Measurements from ENCODE around the gene MYPOP. TPM values are rescaled to one million over a fixed set of nuclear protein-coding genes. Genes with fewer than 3 reads are reported as not detected.

The MYPOP gene
- total and polyA plus RNA-seq, 9 of the 15 experiments (the other 6 are each of a cell fraction or from before 2014, with no cell fraction given): 0.32 to 7.6 (median 1.6) TPM

DNA sequence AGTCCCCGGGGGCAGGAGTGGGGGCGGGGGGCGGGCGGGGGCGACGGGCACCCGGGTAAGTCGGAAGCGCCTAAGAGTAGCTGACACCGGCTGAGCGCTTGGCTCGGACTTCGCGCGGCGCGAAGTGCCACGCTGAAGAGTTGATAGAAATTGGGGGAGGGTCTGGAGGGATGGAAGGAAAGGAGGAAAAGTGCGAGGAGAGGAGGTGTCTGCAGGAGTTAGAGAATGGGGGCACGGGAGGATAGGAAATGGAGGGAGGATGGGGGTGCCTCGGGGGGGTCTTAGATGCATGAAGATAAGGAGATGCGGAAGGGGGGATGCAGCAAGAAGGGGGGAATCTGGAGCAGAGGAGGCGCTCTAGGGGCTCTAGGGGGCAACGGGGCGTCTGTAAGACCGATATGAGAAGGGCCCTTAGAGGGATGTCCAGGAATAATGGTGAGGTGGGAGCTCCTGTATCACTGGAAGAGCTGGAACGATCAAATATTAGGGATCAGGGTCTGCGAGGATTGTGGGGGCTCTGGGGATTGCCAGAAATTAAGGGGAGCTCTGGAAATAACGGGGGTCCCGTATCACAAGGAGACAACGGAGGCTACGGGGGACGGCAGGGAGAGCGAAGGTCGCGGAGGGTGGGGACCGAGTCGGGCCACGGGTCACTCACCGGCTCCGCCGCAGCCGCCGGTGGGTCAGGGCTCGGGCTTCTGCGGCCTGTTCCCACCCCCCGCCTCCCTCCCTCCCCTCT, at the start of gene MYPOP (continued):
- TF ChIP-seq, protein P1, sequence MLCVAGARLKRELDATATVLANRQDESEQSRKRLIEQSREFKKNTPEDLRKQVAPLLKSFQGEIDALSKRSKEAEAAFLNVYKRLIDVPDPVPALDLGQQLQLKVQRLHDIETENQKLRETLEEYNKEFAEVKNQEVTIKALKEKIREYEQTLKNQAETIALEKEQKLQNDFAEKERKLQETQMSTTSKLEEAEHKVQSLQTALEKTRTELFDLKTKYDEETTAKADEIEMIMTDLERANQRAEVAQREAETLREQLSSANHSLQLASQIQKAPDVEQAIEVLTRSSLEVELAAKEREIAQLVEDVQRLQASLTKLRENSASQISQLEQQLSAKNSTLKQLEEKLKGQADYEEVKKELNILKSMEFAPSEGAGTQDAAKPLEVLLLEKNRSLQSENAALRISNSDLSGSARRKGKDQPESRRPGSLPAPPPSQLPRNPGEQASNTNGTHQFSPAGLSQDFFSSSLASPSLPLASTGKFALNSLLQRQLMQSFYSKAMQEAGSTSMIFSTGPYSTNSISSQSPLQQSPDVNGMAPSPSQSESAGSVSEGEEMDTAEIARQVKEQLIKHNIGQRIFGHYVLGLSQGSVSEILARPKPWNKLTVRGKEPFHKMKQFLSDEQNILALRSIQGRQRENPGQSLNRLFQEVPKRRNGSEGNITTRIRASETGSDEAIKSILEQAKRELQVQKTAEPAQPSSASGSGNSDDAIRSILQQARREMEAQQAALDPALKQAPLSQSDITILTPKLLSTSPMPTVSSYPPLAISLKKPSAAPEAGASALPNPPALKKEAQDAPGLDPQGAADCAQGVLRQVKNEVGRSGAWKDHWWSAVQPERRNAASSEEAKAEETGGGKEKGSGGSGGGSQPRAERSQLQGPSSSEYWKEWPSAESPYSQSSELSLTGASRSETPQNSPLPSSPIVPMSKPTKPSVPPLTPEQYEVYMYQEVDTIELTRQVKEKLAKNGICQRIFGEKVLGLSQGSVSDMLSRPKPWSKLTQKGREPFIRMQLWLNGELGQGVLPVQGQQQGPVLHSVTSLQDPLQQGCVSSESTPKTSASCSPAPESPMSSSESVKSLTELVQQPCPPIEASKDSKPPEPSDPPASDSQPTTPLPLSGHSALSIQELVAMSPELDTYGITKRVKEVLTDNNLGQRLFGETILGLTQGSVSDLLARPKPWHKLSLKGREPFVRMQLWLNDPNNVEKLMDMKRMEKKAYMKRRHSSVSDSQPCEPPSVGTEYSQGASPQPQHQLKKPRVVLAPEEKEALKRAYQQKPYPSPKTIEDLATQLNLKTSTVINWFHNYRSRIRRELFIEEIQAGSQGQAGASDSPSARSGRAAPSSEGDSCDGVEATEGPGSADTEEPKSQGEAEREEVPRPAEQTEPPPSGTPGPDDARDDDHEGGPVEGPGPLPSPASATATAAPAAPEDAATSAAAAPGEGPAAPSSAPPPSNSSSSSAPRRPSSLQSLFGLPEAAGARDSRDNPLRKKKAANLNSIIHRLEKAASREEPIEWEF (CRISPR knock-in tag; IDR thresholded peaks at IDR 0.05): no peak
- TF ChIP-seq SRSF1 (IDR thresholded peaks at IDR 0.05; ENCODE audit: low read depth, low read length): no peak
- no peak for TF ChIP-seq RNF2 (IDR thresholded peaks at IDR 0.05)
- TF ChIP-seq HDAC6 (IDR thresholded peaks at IDR 0.05; ENCODE audit: low read depth, low read length): no peak
- no peak for TF ChIP-seq NCOA2 (IDR thresholded peaks at IDR 0.05; ENCODE audit: partially characterized antibody in 2 of 2)
- TF ChIP-seq XRCC3 (IDR thresholded peaks at IDR 0.05): no peak
- no peak for TF ChIP-seq SREBF2 (CRISPR knock-in tag; IDR thresholded peaks at IDR 0.05)
- TF ChIP-seq KLF13 (tag; IDR thresholded peaks at IDR 0.05; ENCODE audit: borderline replicate concordance, low read depth): no peak
- TF ChIP-seq PHF20 (IDR thresholded peaks at IDR 0.05; ENCODE audit: partially characterized antibody): no peak
- TF ChIP-seq, protein P2, sequence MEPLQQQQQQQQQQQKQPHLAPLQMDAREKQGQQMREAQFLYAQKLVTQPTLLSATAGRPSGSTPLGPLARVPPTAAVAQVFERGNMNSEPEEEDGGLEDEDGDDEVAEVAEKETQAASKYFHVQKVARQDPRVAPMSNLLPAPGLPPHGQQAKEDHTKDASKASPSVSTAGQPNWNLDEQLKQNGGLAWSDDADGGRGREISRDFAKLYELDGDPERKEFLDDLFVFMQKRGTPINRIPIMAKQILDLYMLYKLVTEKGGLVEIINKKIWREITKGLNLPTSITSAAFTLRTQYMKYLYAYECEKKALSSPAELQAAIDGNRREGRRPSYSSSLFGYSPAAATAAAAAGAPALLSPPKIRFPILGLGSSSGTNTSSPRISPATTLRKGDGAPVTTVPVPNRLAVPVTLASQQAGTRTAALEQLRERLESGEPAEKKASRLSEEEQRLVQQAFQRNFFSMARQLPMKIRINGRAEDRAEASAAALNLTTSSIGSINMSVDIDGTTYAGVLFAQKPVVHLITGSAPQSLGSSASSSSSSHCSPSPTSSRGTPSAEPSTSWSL (CRISPR knock-in tag; IDR thresholded peaks at IDR 0.05; ENCODE audit: borderline replicate concordance): no peak
- no peak for TF ChIP-seq NFYB (IDR thresholded peaks at IDR 0.05; ENCODE audit: extremely low read depth, insufficient read length)
- TF ChIP-seq FOXK1 (CRISPR knock-in tag; IDR thresholded peaks at IDR 0.05; ENCODE audit: borderline replicate concordance): 0 out of 2 replicates have a peak, but pooled peaks have one; percentile 51
- peak; percentile 91 for TF ChIP-seq ZBTB7A (IDR thresholded peaks at IDR 0.05; ENCODE audit: borderline replicate concordance, control insufficient read depth, low read depth, low read length)
- TF ChIP-seq, protein P3, sequence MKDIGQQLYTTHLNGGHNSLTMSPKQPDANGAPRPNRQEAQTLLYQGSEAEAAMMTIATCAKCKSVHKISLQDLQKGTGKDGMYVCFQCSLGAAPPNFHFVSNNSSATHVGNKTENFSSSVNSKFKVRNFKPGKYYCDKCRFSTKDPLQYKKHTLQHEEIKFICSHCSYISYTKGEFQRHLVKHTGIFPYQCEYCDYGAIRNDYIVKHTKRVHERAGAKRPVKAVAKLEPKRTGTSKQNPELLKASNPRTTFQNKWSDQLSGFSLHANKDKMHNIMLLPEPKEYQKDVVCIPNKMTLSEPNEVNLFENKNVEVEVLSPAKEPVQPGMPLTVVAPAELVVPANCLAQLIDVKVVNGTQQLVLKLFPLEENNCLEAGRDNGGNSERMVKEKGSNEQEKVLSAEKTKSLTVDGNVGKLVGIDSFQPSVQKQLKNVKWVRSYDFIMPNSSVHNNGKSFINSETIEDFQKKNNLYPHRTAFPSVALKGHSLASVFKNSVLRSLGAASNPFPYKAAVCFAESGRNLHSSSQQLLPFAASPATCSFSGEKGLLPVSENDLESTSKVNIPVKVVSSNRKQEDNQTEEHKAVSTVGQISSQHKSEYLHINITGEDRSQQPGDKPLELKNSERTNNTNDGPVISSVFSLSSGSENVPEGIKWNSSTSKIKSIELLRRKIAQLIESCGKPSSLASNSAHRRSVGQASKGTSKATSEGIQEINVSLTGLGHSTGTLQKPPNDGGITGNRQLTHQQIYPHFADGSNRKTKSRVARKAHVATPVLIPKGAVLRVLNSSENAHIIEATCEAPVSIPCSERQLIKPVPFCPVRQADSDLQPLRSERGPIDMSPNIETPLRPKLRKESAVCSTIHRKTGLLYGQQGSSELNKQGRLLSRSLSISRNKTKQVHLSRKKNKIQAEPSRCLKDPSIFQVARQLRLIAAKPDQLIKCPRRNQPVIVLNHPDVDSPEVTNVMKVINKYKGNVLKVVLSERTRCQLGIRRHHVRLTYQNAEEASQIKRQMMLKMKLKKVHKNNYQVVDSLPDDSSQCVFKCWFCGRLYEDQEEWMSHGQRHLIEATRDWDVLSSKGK (CRISPR knock-in tag; IDR thresholded peaks at IDR 0.05): no peak
- TF ChIP-seq SAFB2 (IDR thresholded peaks at IDR 0.05; ENCODE audit: borderline replicate concordance, low read depth, low read length, severe bottlenecking): no peak
- no peak for TF ChIP-seq MCM7 (IDR thresholded peaks at IDR 0.05)
- TF ChIP-seq POLR2B (IDR thresholded peaks at IDR 0.05; ENCODE audit: low read depth, partially characterized antibody): no peak
- TF ChIP-seq LARP7 (IDR thresholded peaks at IDR 0.05): no peak
- peak; percentile 26; the same call in 1 of the 2 replicates for TF ChIP-seq DPF2 (IDR thresholded peaks at IDR 0.05)
